GM18951 (cell line): Measurements from ENCODE around the gene COBL.
"Not testable (repeated sequence)": the region's sequence is repeated elsewhere in the genome, so short reads cannot be mapped to it uniquely, and the experiment has no call there.

Experiments
- POLR2A ChIP-seq: IDR thresholded peaks from 4 replicates; pipeline ENCODE4 v1.6.1; 2011; ENCODE audit warnings: mild to moderate bottlenecking; ENCODE audit not compliant: insufficient read length, insufficient read depth; ENCODE audit errors: extremely low read depth
- in situ Hi-C: fragments of 300-500 bp; cut with MboI; formaldehyde crosslinking; loops from one replicate; pipeline ENCODE4 v1.12.0; 2022; ENCODE audit warnings: low sequenced_read_pairs, mixed read lengths, inconsistent platforms; ENCODE audit not compliant: unreplicated experiment

COBL gene

DNA sequence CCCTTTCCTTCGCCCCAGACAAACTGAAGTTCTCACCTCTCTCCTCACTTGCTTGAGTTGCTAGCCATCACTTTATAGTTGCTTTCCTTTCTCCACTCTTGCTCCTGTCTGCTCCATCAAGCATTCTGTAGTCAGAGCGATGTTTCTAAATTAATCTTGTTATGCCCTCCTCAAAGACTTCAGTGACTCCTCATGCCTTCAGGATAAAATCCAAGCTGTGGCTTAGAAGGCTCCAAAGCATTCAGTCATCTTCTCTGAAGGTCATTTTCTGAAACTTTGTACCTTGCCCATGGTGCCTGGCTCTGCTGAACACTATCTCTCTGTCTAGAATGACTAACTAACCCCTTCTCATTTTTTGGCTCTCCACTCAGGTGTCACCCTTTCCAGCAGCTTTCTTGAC lies 311.5 kb downstream of the COBL start:
- in situ Hi-C loops, result no loop called here

DNA sequence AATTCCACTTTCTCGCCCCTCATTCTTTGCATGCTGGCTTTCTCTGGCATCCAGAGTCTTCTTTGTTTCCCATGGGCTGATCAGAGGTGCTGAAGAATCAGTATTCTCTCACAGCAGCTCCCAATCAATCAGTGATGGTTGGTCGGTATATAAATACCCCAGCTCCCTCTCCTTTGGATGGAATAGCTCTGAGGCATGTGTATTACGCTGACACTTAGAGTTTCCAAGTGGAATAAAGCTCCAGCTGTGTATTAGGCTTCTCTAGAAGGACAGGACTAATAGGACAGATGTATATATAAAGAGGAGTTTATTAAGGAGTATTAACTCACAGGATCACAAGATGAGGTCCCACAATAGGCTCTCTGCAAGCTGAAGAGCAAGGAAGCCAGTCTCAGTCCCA lies 315.7 kb downstream of the COBL start:
- no peak for TF ChIP-seq POLR2A
- in situ Hi-C loops, result no loop called here

More for the DNA sequence above, 311.5 kb downstream of the COBL start:
- no peak for TF ChIP-seq POLR2A

- in situ Hi-C loops, result no loop called here
- TF ChIP-seq POLR2A, result no peak
Measured at GRCh38 chr7:50994753-50995319, 321.8 kb downstream of the COBL start.

DNA sequence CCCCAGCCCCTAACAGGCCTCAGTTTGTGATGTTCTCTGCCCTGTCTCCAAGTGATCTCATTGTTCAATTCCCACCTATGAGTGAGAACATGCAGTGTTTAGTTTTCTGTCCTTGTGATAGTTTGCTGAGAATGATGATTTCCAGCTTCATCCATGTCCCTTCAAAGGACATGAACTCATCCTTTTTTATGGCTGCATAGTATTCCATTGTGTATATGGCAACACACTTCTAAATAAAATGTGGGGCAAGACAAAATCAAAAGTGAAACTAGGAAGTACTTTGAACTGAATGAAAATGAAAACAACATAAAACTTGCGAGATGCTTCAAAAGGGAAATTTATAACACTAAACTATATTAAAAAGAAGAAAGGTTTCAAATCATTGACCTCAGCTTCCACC lies 326.4 kb downstream of the COBL start:
- in situ Hi-C loops, result not testable (repeated sequence)

- in situ Hi-C loops, result no loop called here
- no peak for TF ChIP-seq POLR2A
Measured at GRCh38 chr7:50988988-50989387, 327.6 kb downstream of the COBL start.

- no peak for TF ChIP-seq POLR2A
- in situ Hi-C loops, result no loop called here
Measured at GRCh38 chr7:50988465-50988864, 328.1 kb downstream of the COBL start.

- no peak for TF ChIP-seq POLR2A
- in situ Hi-C loops, result no loop called here
Measured at GRCh38 chr7:50985096-50985495, 331.5 kb downstream of the COBL start.

DNA sequence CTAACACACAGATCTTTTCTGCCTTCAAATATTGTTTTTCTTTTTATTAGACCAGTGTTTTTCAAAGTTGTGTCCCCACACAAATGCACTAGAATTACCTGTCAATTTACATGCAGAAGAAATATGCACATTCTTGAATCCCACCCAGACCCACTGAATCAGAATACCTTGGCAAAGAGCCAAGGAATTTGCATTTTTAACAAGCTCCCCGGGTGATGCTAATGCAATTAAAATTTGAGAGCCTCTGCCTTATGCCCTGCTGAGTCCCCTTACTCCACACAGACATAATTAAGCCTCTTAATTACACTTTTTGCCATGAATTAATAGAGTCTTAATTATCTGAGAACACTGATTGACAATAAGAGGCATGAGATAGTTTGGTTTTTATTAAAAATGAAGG lies 332.8 kb downstream of the COBL start:
- in situ Hi-C loops, result no loop called here
- no peak for TF ChIP-seq POLR2A

DNA sequence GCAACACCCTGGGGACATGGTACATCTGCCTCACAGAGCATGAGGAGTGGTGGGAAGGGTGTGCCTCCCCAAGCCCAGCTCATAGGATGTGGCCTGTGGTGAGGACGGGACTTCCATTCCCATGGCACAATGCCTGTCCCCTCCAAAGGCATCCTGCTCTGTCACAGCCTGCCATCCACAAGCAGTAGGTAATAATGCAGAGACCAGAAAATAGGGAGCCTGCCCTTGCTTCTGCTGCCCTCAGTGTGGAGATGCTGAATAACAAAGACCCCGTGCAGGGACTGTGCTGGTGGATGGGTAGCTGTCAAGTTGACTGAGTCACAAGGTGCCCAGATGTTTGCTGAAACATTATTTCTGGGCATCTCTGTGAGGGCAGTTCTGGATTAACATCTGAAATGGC lies 334.0 kb downstream of the COBL start:
- no peak for TF ChIP-seq POLR2A

GRCh38 chr7:50981743-50982142 lies 334.9 kb downstream of the COBL start:
- in situ Hi-C loops, result no loop called here
- TF ChIP-seq POLR2A, result no peak

More for the DNA sequence above, 334.0 kb downstream of the COBL start:
- in situ Hi-C loops, result no loop called here

- no peak for TF ChIP-seq POLR2A
- in situ Hi-C loops, result no loop called here
Measured at GRCh38 chr7:50980411-50980810, 336.2 kb downstream of the COBL start.

DNA sequence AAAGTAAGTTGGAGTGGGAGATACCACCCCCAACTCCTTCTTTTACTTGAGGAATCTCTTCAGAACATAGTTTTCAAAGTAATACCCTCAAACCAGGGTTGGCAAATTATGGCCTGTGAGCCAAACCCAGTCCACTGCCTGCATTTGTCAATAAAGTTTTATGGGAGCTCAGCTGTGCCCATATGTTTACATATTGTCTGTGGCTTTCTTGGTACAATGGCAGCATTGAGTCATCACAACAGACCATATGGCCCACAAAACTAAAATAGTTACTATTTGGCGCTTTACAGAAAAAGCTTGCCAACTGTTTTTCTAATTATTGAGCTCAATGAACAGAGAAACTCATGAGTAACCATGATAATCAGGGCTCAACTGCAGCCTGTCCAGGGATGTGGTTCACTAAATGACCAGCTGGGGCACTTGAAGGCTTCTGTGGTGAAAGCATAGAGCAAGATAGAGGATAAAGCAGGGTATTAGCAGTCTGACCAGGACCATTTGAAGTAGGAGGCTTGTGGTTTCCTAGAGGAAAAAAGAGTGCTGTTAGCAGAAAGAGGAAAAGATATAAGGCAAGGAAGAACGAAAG lies 337.9 kb downstream of the COBL start:
- TF ChIP-seq POLR2A, result no peak
- in situ Hi-C loops, result no loop called here

- no peak for TF ChIP-seq POLR2A
- in situ Hi-C loops, result no loop called here
Measured at GRCh38 chr7:50977421-50977820, 339.2 kb downstream of the COBL start.

DNA sequence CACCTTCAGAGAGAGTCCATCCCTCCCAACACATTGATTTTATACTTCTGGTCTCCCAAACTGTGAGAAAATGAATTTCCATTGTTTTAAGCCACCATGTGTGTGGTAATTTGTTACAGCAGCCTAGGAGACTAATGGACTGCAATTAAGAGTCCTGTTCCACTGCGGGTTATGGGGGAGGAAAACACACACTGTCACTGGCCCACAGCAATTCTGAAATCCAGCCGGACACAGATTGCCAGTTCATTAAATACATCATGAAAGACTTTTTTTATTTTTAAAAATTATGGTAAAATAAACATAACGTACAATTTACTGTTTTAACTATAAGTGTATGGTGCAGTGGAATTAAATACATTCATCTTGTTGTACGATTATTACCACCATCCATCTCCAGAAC lies 340.5 kb downstream of the COBL start:
- no peak for TF ChIP-seq POLR2A
- in situ Hi-C loops, result no loop called here

- in situ Hi-C loops, result no loop called here
- no peak for TF ChIP-seq POLR2A
Measured at GRCh38 chr7:50974240-50974639, 342.4 kb downstream of the COBL start.
